ENCODE measurements around the gene BMP6. TPM values are rescaled to one million over a fixed set of nuclear protein-coding genes. Genes with fewer than 3 reads are reported as not detected.

BMP6 gene
- total RNA-seq: 1 to 10 TPM; 4.8 to 8.8 (median 7.3) TPM

GRCh38 chr6:7725849-7726415 is at the start of gene BMP6:
BMP6 (plus strand) TSS chr6:7726099; CDS start chr6:7726956, 857 bp downstream.
- WGBS, 2 donors: 1% methylated on average over 47 to 52 of the region's 69 CpGs
- Histone ChIP-seq H3K4me1 (peaks cover 0 to 42% (median 20%) of the 10 kb centered on the region in 4 donors), H3K27me3 (peaks cover 0 to 47% of the 10 kb centered on the region in 2 donors), H3K9me3 (no peaks in the 10 kb centered on the region), H3K27ac (peak within 1 kb of the TSS in 1 of 4 donors; percentile 34), H3K36me3 (no peaks in the 10 kb centered on the region), H3K4me3 (peak within 1 kb of the TSS; percentile 34 to 62 (median 56))
- TF ChIP-seq EP300 (IDR thresholded peaks at IDR 0.05) (peak in 1 of 2 donors; percentile 62), POLR2A (IDR thresholded peaks at IDR 0.05) (peak in 1 of 2 donors; percentile 38), CTCF (IDR thresholded peaks at IDR 0.05) (no peak)
- DNase-seq (ENCODE audit: low spot score in 2 of 2): peak; percentile 58 to 71

- TF ChIP-seq CTCF (IDR thresholded peaks at IDR 0.05) (no peak), EP300 (IDR thresholded peaks at IDR 0.05) (no peak), POLR2A (IDR thresholded peaks at IDR 0.05) (no peak)
- WGBS, 2 donors: 92% methylated on average over 5 of the region's 5 CpGs
Measured at GRCh38 chr6:7677229-7677628, 48.7 kb upstream of the BMP6 start.

GRCh38 chr6:7680393-7681075 is 45.4 kb upstream of the BMP6 start:
- H3K27me3 ChIP-seq: no peaks in the 10 kb centered on the region
- H3K36me3 ChIP-seq: no peaks in the 10 kb centered on the region
- TF ChIP-seq CTCF (IDR thresholded peaks at IDR 0.05) (no peak), EP300 (IDR thresholded peaks at IDR 0.05) (no peak), POLR2A (IDR thresholded peaks at IDR 0.05) (no peak)
- H3K4me3 ChIP-seq: no peak overlapping the region
- DNase-seq (ENCODE audit: low spot score in 2 of 2): no peak
- H3K27ac ChIP-seq: no peak overlapping the region
- no peaks in the 10 kb centered on the region for H3K9me3 ChIP-seq
- peaks cover 0 to 9% (median 0%) of the 10 kb centered on the region in 4 donors for H3K4me1 ChIP-seq
- 88 to 92% methylated on average over 12 of the region's 12 CpGs for WGBS, 2 donors

More at GRCh38 chr6:7677229-7677628, 48.7 kb upstream of the BMP6 start:
- Histone ChIP-seq H3K4me1 (peaks cover 0 to 40% (median 7%) of the 10 kb centered on the region in 4 donors), H3K4me3 (no peak overlapping the region), H3K9me3 (no peaks in the 10 kb centered on the region), H3K27ac (no peak overlapping the region), H3K27me3 (no peaks in the 10 kb centered on the region), H3K36me3 (no peaks in the 10 kb centered on the region)
- DNase-seq (ENCODE audit: low spot score in 2 of 2): no peak

GRCh38 chr6:7681449-7681848 is 44.5 kb upstream of the BMP6 start:
- no peak overlapping the region for H3K27ac ChIP-seq
- no peak overlapping the region for H3K4me3 ChIP-seq
- no peaks in the 10 kb centered on the region for H3K9me3 ChIP-seq
- DNase-seq (ENCODE audit: low spot score in 2 of 2): no peak
- no peaks in the 10 kb centered on the region for H3K36me3 ChIP-seq
- 48 to 52% methylated on average over 4 of the region's 4 CpGs for WGBS, 2 donors
- peaks cover 0 to 9% (median 0%) of the 10 kb centered on the region in 4 donors for H3K4me1 ChIP-seq
- H3K27me3 ChIP-seq: no peaks in the 10 kb centered on the region
- no peak for TF ChIP-seq POLR2A (IDR thresholded peaks at IDR 0.05)
- TF ChIP-seq EP300 (IDR thresholded peaks at IDR 0.05): no peak
- no peak for TF ChIP-seq CTCF (IDR thresholded peaks at IDR 0.05)

- no peak for DNase-seq (ENCODE audit: low spot score in 2 of 2)
- no peak overlapping the region for H3K27ac ChIP-seq
- H3K4me3 ChIP-seq: no peak overlapping the region
- no peak for TF ChIP-seq POLR2A (IDR thresholded peaks at IDR 0.05)
- no peak for TF ChIP-seq CTCF (IDR thresholded peaks at IDR 0.05)
- TF ChIP-seq EP300 (IDR thresholded peaks at IDR 0.05): no peak
- no peaks in the 10 kb centered on the region for H3K36me3 ChIP-seq
- H3K9me3 ChIP-seq: no peaks in the 10 kb centered on the region
- WGBS, 2 donors: 61 to 68% methylated on average over 1 of the region's 1 CpG
- no peaks in the 10 kb centered on the region for H3K27me3 ChIP-seq
- peaks cover 0 to 9% (median 0%) of the 10 kb centered on the region in 4 donors for H3K4me1 ChIP-seq
Measured at GRCh38 chr6:7684076-7684475, 41.8 kb upstream of the BMP6 start.
